K562 (cell line): Measurements from ENCODE around the gene CYB5B. TPM values are rescaled to one million over a fixed set of nuclear protein-coding genes. Genes with fewer than 3 reads are reported as not detected.

Experiments
- ATAC-seq: fragments of 200-7000 bp; cut with Tn5 transposase; 3 replicates; pipeline ENCODE4 v1.9.1; 2020; ENCODE audit warnings: moderate library complexity
- BruUV-seq: library from RNA; stranded (reverse); fragments of 400-500 nt; replicated peaks from 2 replicates; lab custom pipeline; 2021; lab: Mats Ljungman, UMichigan
- CTCF ChIA-PET: fragments of 300-600 bp; formaldehyde crosslinking; extraction: SDS; loops from one replicate; lab custom pipeline; 2021; ENCODE audit warnings: low intra/inter-chr PET ratio; lab: Yijun Ruan, JAX
- POLR2A ChIA-PET: fragments of 300-600, 350-650 bp; sonication (Branson Sonifier 250); formaldehyde crosslinking; extraction: SDS; loops from one replicate; lab custom pipeline; 2021; ENCODE audit warnings: antibody characterized with exemption, inconsistent platforms; lab: Yijun Ruan, JAX
- DNase-seq, 4 experiments: peaks; one replicate each; pipeline versions ENCODE4 v3.0.0 to v3.0.0-alpha.2; 2011 to 2018; ENCODE audit warnings: low spot score in 3 of 4, mixed read lengths in 3 of 4; ENCODE audit errors: extremely low read depth in 1 of 4
- FAIRE-seq: peaks from 2 replicates; lab custom pipeline; 2011; peaks lifted over from hg19 to GRCh38; lab: Jason Lieb, UNC
- H2AFZ ChIP-seq: 2 replicates; pipeline ENCODE4 v1.6.0; 2011; ENCODE audit warnings: low read depth, low read length, control low read depth, inconsistent platforms
- H3K27ac ChIP-seq: fragments of 200-600 bp; 3 replicates; pipeline ENCODE4 v1.8.0; 2011; ENCODE audit warnings: low read depth, mild to moderate bottlenecking, control low read depth, inconsistent platforms, low read length, moderate library complexity, mixed read lengths; ENCODE audit errors: extremely low read depth
- H3K27me3 ChIP-seq, 2 experiments: fragments of 300-600 bp in 1 of 2; 2 replicates in 1 of 2; 3 replicates in 1 of 2; pipeline versions ENCODE4 v1.6.0 to v1.8.0; 2011; ENCODE audit warnings: inconsistent platforms in 2 of 2, low read length in 2 of 2, mild to moderate bottlenecking in 1 of 2, mixed read lengths in 1 of 2, moderate library complexity in 1 of 2; ENCODE audit not compliant: control insufficient read depth in 2 of 2, insufficient read depth in 2 of 2
- H3K36me3 ChIP-seq: fragments of 300-600 bp; 3 replicates; pipeline ENCODE4 v1.8.0; 2011; ENCODE audit warnings: mild to moderate bottlenecking, low read length, inconsistent platforms; ENCODE audit not compliant: control insufficient read depth, insufficient read depth
- H3K4me1 ChIP-seq, 2 experiments: fragments of 200-600 bp in 1 of 2; replicated peaks in 1 of 2; 2 replicates in 1 of 2; 3 replicates in 1 of 2; pipeline versions ENCODE4 v1.5.1 to v1.8.0; 2011; ENCODE audit warnings: inconsistent platforms in 2 of 2, low read length in 2 of 2, mild to moderate bottlenecking in 1 of 2, mixed read lengths in 1 of 2, moderate library complexity in 1 of 2; ENCODE audit not compliant: control insufficient read depth in 2 of 2, insufficient read depth in 2 of 2
- H3K4me2 ChIP-seq: 2 replicates; pipeline ENCODE4 v1.6.1; 2011; ENCODE audit warnings: low read length, control low read depth, inconsistent platforms, mixed read lengths; ENCODE audit not compliant: insufficient read depth
- H3K4me3 ChIP-seq: fragments of 200-600 bp; sonication (generic), shearing (Covaris generic); 2 replicates; pipeline ENCODE4 v1.5.1; 2016; ENCODE audit warnings: control low read depth, inconsistent platforms
- H3K79me2 ChIP-seq: fragments of 200-600 bp; 3 replicates; pipeline ENCODE4 v1.8.0; 2011; ENCODE audit warnings: low read length, inconsistent platforms; ENCODE audit not compliant: control insufficient read depth, insufficient read depth
- H3K9ac ChIP-seq, 2 experiments: 2 replicates each; pipeline versions ENCODE4 v1.6.0 to v1.6.1; 2011; ENCODE audit warnings: low read depth in 2 of 2, low read length in 2 of 2, control low read depth in 1 of 2, inconsistent platforms in 1 of 2, mild to moderate bottlenecking in 1 of 2, mixed read lengths in 1 of 2; ENCODE audit not compliant: insufficient read depth in 1 of 2
- H3K9me1 ChIP-seq: one replicate; pipeline ENCODE4 v1.6.0; 2011; ENCODE audit warnings: inconsistent platforms, mild to moderate bottlenecking, low read length, moderate library complexity; ENCODE audit not compliant: control insufficient read depth, insufficient read depth
- H3K9me3 ChIP-seq: replicated peaks from 2 replicates; pipeline ENCODE4 v1.5.1; 2011; ENCODE audit warnings: low read depth, low read length, inconsistent platforms; ENCODE audit not compliant: control insufficient read depth, insufficient read depth
- H4K20me1 ChIP-seq: replicated peaks from 2 replicates; pipeline ENCODE4 v1.6.1; 2011; ENCODE audit warnings: low read length, inconsistent platforms, mixed read lengths; ENCODE audit not compliant: control insufficient read depth, insufficient read depth
- ADNP ChIP-seq: fragments of 200-800 bp; sonication (Bioruptor generic); IDR thresholded peaks from 2 replicates; pipeline ENCODE4 v1.6.1; 2016; ENCODE audit warnings: missing genetic modification characterization, missing compliant biosample characterization
- IRF2 ChIP-seq: sonication (generic); formaldehyde crosslinking; IDR thresholded peaks from 2 replicates; pipeline ENCODE4 v1.8.1; 2022; ENCODE audit warnings: mild to moderate bottlenecking, missing genetic modification reagents
- RBM34 ChIP-seq: fragments of 200-400 bp; formaldehyde crosslinking; IDR thresholded peaks from 2 replicates; pipeline ENCODE4 v1.6.1; 2018; ENCODE audit warnings: low read length, borderline replicate concordance; ENCODE audit not compliant: insufficient read depth
- TAF9B ChIP-seq: fragments of 450-650 bp; IDR thresholded peaks from 2 replicates; pipeline ENCODE4 v1.6.1; 2018; ENCODE audit warnings: mild to moderate bottlenecking; ENCODE audit not compliant: partially characterized antibody
- TCF7L2 ChIP-seq: fragments of 150-350 bp; IDR thresholded peaks from 2 replicates; pipeline ENCODE4 v1.6.1; 2016; ENCODE audit warnings: low read depth, mild to moderate bottlenecking, low read length, moderate library complexity
- WGBS: fragments of 100-300 bp; shearing (Covaris generic); methylation state at CpG from one replicate; pipeline ENCODE4 v1.1.6; 2016; ENCODE audit warnings: low coverage, mixed read lengths; ENCODE audit not compliant: insufficient coverage; ENCODE audit errors: missing lambda C conversion rate; 5-methylcytosine and 5-hydroxymethylcytosine counted together
- in situ Hi-C: fragments of 300-500 bp; cut with MboI; formaldehyde crosslinking; loops from 4 replicates; pipeline ENCODE4 v1.15.0; 2018; ENCODE audit warnings: inconsistent platforms, mixed read lengths
- intact Hi-C: fragments of 100-400 bp; cut with micrococcal nuclease; formaldehyde crosslinking; loops from 2 replicates; pipeline ENCODE4 v1.14.2; 2022
- polyA plus RNA-seq, 8 experiments: library from polyadenylated mRNA; depleted of rRNA in 4 of 8; stranded (reverse) in 5 of 8; unstranded in 3 of 8; fragments of >200 nt; fragmentation: Nextera tagmentation in 2 of 8; fragmentation: Illumina TruSeq in 1 of 8; extraction: Ambion mirVana in 2 of 8; extraction: Trizol in 1 of 8; gene quantifications; 2 replicates each; pipeline versions ENCODE4 v1.2.1 to v1.2.3, GENCODE V29; 2011 to 2014; ENCODE audit warnings: inconsistent platforms in 1 of 8, missing spikeins in 1 of 8
- total RNA-seq, 7 experiments: library from RNA; depleted of rRNA in 6 of 7; stranded (reverse); fragments of >200 nt in 6 of 7; fragmentation: Illumina TruSeq in 2 of 7; extraction: Trizol in 2 of 7; gene quantifications; 2 replicates each; pipeline versions ENCODE4 v1.2.1 to v1.2.3, GENCODE V29; 2011 to 2021; ENCODE audit warnings: low replicate concordance in 1 of 7
- TF ChIP-seq, protein P1 (sequence below): fragments of 200-800 bp; sonication (Bioruptor generic); IDR thresholded peaks from 2 replicates; pipeline ENCODE4 v1.6.1; 2017; ENCODE audit warnings: missing genetic modification characterization, missing compliant biosample characterization
- TF ChIP-seq, protein P2 (sequence below): sonication (generic); formaldehyde crosslinking; IDR thresholded peaks from 2 replicates; pipeline ENCODE4 v1.8.0; 2022; ENCODE audit warnings: mild to moderate bottlenecking, missing genetic modification reagents, borderline replicate concordance

Gene CYB5B
- total and polyA plus RNA-seq, 9 of the 15 experiments (the other 6 are each of a cell fraction or from before 2014, with no cell fraction given), result 29.9 to 274 (median 136) TPM

DNA sequence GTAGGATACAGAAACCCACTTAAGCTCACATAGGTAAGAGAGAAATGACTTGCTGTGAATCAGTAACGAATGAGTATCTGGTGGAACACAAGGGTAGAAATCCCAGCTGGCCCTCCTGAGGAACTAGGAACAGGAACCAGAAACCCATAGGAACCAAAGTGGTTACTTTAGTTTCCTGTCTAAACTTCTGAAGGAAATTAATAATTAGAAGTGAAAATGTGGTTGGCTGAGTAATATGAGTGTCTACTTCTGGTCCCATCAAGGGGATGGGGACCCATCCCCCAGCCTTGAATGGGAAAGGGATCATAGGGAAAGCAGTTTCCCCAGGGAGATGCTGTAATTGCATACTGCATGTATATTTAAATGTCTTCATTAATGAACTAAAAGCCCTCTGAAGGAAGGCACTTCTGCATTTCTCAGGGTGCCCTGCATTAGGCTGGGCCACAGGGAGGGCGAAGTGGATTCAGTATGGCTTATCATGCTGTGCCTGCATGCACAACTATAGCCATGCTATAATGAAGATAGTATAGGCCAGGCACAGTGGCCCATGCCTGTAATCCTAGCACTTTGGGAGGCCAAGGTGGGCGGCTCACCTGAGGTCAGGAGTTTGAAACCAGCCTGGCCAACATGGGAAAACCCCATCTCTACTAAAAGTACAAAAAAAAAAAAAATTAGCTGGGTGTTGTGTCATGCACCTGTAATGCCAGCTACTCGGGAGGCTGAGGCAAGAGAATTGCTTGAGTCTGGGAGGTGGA, 45.6 kb downstream of the CYB5B start:
- 55% methylated on average over 4 of the region's 4 CpGs for WGBS
- no peak overlapping the region for H3K4me2 ChIP-seq
- H3K9ac ChIP-seq, result no peak overlapping the region
- no peak for ATAC-seq
- TF ChIP-seq, protein P1, sequence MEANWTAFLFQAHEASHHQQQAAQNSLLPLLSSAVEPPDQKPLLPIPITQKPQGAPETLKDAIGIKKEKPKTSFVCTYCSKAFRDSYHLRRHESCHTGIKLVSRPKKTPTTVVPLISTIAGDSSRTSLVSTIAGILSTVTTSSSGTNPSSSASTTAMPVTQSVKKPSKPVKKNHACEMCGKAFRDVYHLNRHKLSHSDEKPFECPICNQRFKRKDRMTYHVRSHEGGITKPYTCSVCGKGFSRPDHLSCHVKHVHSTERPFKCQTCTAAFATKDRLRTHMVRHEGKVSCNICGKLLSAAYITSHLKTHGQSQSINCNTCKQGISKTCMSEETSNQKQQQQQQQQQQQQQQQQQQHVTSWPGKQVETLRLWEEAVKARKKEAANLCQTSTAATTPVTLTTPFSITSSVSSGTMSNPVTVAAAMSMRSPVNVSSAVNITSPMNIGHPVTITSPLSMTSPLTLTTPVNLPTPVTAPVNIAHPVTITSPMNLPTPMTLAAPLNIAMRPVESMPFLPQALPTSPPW, result no peak
- TF ChIP-seq IRF2 (CRISPR knock-in tag) (no peak), TAF9B (no peak), ADNP (tag) (no peak), RBM34 (no peak), TCF7L2 (no peak)
- TF ChIP-seq, protein P2, sequence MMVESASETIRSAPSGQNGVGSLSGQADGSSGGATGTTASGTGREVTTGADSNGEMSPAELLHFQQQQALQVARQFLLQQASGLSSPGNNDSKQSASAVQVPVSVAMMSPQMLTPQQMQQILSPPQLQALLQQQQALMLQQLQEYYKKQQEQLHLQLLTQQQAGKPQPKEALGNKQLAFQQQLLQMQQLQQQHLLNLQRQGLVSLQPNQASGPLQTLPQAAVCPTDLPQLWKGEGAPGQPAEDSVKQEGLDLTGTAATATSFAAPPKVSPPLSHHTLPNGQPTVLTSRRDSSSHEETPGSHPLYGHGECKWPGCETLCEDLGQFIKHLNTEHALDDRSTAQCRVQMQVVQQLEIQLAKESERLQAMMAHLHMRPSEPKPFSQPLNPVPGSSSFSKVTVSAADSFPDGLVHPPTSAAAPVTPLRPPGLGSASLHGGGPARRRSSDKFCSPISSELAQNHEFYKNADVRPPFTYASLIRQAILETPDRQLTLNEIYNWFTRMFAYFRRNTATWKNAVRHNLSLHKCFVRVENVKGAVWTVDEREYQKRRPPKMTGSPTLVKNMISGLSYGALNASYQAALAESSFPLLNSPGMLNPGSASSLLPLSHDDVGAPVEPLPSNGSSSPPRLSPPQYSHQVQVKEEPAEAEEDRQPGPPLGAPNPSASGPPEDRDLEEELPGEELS (CRISPR knock-in tag), result no peak
- TF ChIP-seq, all 486 proteins: peak for 0
- Histone ChIP-seq H3K9me3 (no peaks in the 10 kb centered on the region), H3K4me3 (no peak overlapping the region), H3K36me3 (no peaks in the 10 kb centered on the region), H4K20me1 (0 out of 2 replicates have a peak, but pooled peaks cover 3% of the 10 kb centered on the region), H3K9me1 (no peaks in the 10 kb centered on the region), H3K4me1 (peaks cover 2 to 3% of the 10 kb centered on the region in 2 experiments; a peak in 3 of 5 replicates), H3K27me3 (no peaks in the 10 kb centered on the region), H3K27ac (no peak overlapping the region), H2AFZ (no peak overlapping the region), H3K79me2 (no peaks in the 10 kb centered on the region)
- in situ Hi-C loops (no loop called here), intact Hi-C loops (loop anchor here (10.0 kb wide), 1 partner anchor 75 kb away; no protein-coding TSS in a partner anchor)
- ChIA-PET POLR2A (interaction anchor here (0.7 to 1.1 kb wide), 4 partner anchors 7 to 31 kb away, joined by 3 read pairs; no protein-coding TSS in a partner anchor), CTCF (no interaction called here)
- no peak for FAIRE-seq
- BruUV-seq, result no TSS peak
- no peak for DNase-seq
